HG02852 (cell line): ENCODE measurements around the gene TVP23A.

Source experiments
- ATAC-seq: cut with Tn5 transposase; IDR thresholded peaks from one replicate; pipeline ENCODE4 v1.9.1; 2021; ENCODE audit warnings: mild to moderate bottlenecking, moderate library complexity; ENCODE audit not compliant: unreplicated experiment

TVP23A gene

DNA sequence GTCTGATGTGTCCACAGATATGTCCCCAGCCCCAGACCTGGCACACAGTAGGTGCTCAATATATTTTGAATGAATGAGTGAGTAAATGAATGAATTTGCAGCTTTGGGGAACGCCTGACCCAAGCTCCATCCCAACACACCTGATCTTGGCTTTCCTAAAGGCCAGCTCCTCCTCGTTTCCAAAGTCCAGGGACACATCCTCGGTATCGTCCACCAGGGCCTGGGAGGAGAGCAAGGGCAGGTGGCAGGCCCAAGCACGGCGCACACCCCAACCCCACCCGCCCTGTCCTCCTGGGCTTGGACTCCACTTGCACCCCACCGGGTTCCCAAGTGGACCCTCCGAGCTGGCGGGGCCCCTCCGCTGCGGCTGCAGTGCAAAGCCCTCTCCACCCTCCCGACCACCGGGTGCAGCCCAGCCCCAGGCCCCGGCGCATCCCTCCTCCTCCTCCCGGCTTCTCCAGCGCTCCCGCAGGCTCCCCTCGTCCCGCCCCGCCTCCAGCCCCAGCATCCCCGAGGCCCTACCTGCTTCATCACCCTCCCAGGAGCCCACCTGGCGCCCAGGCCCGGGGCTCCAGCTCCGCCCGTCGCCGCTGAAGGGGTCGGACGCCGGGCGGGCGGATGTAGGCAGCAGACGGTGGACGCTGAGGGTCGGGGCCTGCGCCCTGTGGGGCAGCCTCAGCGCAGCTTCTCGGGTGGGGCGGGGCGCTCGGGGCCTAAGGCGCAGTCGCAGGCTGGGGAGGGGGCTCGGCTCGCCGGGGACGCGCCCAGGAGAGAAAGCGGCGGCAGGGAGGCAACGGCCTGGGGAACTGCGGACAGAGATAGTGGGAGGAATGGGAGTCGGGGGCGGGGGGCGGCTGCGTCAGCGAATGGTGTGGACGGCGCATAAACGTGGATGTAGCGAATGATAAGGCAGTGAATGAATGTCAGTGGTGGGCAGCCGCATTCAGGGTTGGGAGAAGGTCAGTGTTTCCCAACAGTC lies at the start of gene TVP23A:
TVP23A (minus strand) TSS at position 832 of the 979 bp plus-strand sequence; CDS start at position 531, 301 bp downstream.
- no peak for ATAC-seq

DNA sequence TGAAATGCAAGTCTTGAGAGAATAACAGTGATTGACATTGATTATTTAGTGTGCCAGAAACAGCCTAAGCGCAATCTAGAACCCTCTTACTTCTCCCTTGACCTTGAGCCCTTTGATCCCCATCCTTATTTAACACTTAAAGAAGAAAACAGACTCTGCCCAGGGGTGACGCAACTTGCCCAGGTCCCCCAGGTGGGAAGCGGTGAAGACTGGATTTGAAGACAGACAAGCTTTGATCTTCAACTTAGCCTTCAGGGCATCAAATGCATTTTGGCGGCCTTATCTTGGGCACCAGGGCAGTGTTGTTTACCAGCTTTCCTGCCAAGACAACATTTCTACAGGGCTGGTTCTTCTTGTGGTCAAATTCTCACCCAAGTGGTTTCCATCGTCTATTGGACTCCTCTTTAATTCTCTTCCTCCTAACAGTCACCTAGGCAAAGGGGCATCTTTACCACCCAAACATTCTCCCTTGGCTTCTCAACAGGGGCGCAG lies 49.6 kb upstream of the TVP23A start:
- no peak for ATAC-seq

DNA sequence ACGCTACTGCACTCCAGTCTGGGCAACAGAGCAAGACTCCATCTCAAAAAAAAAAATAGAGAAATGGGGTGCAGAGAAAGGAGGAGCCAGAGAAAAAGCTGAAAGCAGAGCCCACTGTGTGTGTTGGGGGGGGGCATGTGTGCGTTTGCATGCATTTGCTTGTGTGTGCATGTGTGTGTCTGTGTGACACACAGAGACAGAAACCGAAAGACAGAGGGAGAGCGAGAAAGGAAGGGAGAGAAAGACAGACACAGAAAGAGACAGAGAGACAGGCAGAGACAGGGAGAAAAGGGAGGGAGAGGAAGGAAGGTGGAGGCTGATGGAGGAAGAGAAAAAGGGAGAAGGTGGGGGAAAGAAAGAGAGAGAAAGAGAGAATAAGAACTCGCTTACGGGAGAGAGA lies 48.6 kb upstream of the TVP23A start:
- ATAC-seq: no peak

DNA sequence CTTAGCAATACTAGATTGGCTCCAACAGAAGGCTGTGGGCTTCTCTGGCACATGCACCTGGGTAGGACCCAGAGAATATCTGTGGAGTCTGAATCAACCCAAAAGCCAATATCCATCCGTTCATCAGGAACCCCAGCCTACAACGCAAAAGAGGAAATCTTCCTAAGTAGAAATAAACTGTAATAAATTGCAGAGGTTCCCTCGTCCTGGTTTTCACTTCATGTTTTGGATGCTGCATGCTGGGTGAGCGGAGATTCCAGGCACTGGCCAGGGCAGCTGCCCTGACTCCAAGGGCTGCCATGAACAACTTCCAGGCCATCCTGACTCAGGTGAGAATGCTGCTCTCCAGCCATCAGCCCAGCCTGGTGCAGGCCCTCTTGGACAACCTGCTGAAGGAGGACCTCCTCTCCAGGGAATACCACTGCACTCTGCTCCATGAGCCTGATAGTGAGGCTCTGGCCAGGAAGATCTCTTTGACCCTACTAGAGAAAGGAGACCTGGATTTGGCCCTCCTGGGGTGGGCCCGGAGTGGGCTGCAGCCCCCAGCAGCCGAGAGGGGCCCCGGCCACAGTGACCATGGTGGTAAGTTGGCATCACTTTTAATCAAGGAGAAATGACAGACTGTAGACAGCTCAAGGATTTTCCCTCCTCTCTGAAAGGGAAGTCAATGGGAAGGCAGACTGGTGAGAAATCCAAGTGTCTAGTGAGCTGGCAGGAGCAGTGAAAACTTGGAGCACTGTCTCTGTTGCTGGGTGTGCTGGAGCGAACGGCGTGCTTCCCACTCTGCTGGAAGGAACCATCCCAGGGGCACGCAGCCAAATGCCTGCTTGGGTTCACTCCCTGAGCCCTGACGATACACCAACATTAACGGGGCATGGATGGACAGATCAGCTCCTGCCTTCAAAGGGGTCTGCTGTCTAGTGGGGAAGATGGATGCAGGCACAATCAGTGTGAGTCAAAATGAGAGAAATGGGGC lies 47.7 kb upstream of the TVP23A start:
- ATAC-seq: no peak

DNA sequence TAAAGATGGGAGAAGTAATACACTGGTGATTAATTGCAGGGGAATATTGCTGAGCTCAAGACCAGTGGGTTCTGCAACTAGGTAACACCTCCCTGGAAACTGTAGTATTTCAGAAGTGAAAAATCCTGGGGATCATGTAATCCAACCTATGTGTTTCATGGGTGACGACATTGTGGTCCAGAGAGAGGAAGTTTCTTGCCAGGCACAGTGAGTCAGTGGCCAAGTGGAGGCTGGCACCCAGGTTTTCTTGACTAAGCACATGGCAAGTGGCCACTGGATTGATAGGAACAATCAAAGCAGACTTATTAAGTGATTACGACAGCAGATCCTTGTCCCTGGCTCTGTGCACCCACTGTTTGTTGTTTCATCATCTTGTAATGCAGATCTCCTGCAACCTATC lies 43.8 kb upstream of the TVP23A start:
- ATAC-seq: no peak

DNA sequence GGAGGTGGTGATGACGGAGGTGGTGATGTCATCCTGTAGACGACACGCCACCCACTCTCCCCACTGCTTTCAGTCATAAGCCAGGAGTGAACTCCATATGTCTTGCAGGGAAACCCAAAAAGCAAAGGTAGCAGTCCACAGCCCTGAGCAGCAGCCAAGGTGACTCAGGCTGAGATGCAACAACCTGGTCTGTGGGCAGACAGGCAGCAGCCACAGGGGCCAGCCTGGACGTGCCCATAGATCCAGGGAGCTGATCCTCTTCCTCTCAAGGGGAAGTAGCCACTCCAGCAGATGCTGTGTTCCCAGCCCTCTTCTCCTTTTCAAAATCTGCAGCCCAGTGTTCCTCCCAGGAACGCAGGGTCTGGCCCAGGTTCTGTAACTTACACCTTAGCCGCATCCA lies 41.1 kb upstream of the TVP23A start:
- ATAC-seq: no peak

DNA sequence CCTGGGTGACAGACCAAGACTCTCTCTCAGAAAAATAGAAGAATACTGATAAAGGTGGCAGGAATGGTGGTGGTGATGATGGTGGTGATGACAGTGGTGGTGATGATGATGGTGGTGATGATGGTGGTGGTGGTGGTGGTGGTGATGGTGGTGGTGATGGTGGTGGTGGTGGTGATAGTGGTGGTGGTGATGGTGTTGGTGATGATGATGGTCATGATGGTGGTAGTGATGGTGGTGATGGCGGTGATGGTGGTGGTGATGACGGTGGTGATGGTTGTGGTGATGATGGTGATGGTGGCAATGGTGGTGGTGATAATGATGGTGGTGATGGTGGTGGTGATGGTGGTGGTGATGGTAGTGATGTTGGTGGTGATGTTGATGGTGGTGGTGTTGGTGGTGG lies 40.4 kb upstream of the TVP23A start:
- no peak for ATAC-seq

DNA sequence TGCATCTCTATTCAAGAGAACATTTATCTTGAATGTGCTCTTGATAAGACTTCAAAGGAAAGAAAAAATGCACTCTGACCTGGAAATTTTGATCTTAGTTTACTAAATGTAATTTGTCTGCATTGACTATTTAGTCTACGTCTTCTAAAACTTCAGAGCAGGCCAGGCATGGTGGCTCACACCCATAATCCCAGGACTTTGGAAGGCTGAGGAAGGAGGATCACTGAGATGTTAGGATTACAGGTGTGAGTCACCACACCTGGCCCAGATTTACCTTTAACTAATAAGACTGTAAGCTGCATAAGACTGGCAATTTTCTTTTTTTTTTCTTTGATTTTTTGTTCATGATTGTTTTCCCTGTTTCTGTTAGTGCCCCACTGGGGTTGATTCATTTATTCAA lies 39.6 kb upstream of the TVP23A start:
- ATAC-seq: no peak

DNA sequence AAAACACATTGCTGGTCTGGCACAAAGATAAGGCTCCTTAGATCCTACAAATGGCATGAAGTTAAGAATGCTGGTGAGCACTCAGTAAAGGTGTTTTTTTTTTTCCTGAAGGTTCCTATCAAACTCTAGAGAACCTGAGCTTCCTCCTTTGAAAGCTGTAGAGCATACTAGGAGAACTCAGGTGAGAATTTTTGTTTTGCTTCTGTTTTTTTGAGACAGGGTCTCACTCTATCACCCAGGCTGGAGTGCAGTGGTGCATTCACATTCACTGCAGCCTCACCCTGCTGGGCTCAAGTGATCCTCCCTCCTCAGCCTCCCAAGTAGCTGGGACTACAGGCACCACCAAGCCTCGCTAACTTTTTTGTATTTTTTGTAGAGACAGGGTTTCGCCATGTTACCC lies 37.4 kb upstream of the TVP23A start:
- no peak for ATAC-seq

DNA sequence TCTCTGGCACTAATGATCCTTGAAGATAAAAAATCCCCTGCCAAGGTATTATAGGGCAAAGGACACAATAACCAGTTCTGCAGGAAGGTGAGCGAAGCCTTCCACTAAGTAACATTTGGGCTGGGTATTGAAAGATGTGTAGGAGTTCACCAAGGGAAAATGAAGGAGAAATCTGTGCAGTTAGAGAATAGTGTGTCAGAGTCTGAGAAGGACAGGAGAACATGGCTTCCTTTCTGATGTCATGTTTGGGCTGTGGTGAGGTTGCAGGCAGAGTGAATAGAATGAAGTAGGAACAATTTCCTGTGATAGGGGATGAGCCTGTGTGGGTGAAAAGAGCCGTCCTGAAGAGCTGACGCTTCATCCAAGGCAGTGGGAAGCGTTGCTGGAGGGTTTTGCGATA lies 34.4 kb upstream of the TVP23A start:
- no peak for ATAC-seq

DNA sequence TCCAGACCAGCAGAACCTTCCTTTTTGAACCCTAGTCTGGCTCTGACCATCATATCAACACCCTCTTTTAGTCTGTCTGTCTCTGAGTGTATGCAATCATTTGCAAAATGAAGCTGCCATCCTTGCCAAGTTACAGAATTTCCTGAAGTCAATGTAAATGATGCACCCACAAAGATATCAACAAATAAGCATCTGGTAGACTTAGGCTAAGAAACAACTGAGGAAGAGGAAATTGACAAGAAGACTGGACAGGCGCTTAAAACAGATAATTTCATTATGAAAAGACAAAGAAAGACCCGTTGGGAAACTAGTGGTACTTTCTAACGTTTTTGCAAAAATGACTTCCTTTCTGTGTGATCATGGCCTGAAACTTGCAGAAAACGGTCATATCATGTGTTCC lies 33.7 kb upstream of the TVP23A start:
- no peak for ATAC-seq

DNA sequence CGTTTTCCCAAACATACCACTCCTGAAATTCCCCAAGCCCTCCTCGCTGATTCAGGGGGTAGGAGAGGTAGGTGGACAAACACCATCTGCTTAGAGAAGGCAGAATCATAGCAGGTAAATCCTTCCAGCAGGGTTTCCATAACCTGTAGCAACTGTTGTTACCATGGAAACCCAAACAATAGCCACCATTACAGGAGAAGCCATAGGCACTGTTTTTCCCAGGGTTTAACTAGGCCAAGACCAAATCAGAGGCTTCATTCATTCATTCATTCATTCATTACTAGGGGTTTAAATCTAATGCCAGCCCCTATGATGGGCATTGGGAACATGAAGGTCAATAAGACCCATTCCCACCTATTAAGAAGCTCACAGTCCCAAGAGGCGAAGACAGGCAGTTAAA lies 32.9 kb upstream of the TVP23A start:
- no peak for ATAC-seq

DNA sequence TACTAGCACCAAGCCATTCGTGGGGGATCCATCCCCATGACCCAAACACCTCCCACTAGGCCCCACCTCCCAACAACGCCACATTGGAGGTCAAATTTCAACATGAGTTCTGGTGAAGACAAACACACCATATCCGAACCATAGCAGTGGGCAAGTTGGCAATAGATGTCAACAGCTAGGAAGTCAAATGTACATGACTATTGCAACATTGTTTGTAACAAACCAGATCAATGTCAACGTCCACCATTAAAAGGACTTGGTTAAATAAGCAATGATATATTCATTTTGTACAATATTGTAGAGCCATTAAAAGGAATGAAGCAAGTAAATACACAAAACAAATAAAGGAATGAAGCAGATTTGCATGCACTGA lies 31.9 kb upstream of the TVP23A start:
- no peak for ATAC-seq

DNA sequence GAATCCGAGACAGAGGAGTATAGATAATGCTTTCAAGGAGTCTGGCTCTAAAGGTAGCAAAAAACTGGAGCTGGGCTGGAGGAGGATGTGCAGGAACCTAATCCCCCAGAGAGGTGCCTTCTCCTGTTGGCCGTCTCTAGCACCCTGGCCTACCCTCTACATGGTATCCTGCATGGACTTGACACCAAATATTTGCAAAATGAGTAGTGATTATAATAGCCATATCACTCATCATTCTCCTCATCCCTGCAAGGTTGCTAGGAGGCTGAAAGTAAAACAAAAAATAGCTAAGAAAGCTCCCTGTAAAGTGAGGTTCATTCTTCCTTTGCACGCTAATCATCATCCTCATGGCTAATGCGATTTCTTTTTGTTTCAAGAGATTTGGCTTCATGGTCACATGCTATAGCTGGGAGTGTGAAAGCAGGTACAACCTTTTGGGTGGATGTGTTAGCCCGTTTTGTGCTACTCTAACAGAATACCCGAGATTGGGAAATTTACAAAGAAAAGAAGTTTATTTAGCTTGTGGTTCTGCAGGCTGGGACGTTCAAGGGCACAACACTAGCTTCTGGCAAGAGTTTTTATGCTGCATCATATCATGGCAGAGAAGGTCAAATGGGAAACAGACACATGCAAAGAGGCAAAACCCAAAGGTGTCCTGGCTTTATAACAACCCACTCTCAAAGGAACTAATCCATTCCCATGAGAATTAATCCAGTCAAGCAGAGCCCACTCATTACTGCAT lies 31.3 kb upstream of the TVP23A start:
- no peak for ATAC-seq

DNA sequence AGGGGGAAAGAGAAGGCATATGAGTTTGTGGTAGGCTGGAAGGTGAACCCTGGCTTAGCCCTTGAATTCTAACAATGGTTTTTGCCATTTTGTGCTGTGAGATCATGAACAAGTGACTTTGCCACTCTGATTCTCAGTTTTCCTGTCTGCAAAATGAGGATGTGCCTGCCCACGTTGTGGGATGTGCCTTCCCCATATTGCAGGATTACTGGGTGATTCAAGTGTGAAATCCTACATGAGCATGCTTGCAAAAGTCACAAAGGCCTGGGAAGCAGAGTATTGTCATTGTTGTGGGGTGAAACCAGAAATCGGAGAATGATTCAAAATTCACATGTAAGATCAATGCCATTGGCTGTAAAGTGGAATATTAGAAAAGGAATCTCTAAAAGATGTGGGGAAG lies 28.6 kb upstream of the TVP23A start:
- ATAC-seq: no peak

DNA sequence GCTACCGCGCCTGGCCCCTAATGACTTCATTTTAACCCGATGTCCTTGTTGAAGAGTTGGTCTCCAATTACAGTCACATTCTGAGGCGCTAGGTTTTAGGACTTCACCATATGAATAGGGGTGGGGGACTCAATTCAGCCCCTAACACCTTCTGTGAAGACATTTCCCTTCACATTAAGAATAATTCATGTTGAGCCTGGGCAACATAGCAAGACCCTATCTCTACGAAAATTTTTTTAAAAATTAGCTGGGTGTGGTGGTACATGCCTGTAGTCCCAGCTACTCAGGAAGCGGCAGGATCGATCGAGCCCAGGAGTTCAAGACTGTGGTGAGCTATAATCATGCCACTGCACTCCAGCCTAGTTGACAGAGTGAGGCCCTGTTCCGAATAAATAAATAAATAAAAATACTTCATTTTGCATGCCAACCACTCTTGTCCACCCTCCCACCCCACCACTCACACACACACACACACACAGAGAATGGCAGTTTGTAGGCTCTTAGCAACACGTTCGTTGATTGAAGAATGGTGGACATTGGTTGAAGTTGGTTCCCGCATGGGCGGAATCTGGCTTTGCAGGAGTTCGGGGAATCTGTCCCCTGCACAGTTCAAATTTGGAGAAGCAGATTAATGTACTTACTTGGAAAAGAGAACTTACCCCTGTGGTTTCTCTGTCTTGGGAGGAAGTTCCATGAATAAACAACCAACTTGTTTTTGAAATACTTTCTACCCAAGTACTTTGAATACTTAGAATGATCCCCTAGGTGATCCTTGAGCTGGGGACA lies 27.8 kb upstream of the TVP23A start:
- ATAC-seq: no peak

DNA sequence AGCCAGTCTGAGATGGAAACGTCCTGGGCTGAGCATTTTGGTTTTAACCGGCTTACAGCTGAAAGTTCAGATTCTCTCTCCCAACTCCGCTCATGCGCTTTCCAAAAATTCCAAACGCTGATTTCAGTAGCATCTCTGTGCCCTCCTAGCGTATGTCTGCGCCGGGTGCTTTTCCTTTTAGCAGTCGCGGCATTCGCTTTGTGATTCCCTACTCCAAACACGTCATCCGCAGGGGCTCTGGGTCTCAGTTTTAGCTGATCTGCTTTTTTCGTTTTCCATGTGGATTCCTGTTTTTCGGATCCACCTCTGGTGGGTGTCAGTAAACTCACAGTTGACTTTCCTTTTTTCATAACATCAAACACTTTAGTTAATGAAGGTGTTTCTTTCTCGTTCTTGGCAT lies 22.1 kb upstream of the TVP23A start:
- ATAC-seq: no peak

DNA sequence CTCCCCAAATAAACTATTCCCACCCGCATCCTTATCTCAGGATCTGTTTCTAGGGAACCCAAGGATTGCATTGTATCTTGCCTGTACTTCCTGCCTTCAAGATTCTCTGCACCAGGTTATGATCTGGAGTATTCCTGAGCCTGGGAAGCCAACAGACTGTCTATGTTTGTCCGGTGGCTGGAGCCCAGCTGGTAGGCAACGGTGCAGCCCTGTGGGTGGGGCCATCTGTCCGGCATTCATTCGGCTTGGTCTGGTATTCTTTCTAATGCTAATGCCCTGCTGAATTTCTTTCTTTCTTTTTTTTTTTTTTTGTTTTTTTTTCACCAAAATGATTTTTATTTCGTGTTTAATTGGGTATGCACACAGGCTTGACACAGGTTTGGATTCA lies 20.7 kb upstream of the TVP23A start:
- no peak for ATAC-seq

DNA sequence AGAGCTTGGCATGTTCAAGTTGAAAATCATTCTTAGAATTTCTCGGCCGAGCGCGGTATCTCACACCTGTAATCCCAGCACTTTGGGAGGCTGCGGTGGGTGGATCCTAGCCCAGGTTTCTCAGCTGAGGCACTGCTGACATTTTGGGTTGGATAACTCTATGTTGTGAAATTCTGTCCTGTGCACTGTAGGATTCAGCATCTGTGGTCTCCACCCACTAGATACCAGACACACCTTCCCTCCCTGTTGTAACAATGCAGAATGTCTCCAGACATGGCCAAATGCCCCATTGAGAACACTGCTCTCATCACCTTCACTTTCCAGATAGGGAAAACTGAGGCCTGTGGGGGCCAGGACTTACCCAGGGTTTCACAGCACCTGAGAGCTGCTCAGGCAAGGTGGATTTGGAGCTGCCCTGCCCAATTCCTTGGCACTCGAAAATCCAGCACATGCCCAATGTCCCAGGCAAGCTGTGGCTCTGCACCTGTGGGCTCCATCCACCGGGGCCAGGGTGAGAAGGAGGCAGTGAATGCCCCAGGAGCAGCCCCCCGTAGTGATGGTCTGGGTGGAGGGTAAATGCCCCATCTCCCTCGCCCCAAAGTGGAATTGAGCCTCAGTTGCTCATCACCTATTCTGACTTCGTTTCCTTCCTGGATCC lies 20.2 kb upstream of the TVP23A start:
- ATAC-seq: no peak
